SKM-1 (cell line): ENCODE data around the gene TXNDC11.

Experiments used
- DNase-seq: peaks from one replicate; lab custom pipeline; 2025; ENCODE audit not compliant: unreplicated experiment; lab: John Stamatoyannopoulos, UW

TXNDC11 gene

DNA sequence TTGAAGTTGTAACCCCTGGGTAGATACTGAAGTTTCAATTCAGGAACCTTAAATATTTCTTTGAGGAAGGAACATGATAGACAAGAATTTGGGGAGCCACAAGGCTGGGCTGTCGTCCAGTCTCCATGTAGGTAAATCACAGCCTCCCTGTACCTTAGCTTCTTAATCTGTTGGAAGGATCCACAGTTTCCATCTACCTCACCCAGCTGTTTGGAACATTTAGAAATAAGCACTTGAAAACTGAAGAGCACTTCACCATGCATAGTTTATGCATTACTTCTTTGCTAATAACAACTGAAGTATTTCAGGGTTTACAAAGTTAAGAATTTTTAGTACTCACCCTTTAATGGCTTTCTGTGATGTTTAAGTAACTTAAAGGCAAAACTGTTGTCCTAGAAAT is 17.2 kb downstream of the TXNDC11 start:
- no peak for DNase-seq

DNA sequence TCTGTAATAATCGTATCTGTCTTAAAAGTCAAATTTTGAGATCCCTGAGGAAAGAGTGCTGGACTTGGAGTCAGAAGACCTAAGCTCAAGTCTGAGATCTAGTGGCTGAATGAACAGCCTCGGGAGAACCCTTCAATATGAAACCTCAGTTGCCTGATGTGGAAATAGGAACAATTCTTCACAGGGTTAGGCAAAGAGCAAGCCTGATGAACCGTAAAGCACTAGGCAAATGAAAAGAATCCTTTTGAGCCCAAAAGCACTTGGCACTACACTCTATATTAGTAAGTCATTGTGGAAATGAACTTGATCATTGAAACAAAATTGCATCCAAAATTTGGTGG is 20.2 kb downstream of the TXNDC11 start:
- no peak for DNase-seq

DNA sequence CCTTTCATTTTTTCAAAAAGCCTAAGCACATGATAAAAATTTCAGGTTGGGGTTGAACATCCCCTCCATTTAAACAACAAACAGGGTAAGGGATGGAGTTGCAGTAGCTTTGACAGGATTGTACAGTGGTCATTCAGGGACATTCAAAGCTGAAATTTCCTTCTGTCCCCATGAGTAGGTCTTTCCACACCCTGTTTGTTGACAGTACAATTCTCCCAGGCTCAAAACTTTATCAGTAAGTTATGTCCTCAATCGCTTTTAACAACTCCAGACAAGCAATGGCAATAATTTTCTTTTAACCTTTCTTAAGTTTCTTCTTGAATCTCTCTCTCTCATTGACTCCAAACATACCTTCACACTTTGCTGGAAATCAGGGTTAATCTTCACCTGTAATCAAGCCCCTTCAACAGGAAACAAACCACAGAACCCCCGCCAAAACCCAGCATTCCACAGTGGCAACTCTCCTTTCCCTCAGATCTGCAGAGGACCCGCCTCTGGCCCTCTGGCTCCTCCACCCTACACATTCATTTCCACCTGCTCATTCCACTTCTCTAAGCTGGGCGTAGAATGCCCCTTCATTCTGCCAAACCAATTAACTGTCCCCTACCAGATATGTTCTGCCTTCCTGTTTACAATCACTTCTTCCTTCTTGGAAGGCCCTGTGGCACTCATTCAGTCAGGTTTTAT is 20.7 kb downstream of the TXNDC11 start:
- DNase-seq: no peak

DNA sequence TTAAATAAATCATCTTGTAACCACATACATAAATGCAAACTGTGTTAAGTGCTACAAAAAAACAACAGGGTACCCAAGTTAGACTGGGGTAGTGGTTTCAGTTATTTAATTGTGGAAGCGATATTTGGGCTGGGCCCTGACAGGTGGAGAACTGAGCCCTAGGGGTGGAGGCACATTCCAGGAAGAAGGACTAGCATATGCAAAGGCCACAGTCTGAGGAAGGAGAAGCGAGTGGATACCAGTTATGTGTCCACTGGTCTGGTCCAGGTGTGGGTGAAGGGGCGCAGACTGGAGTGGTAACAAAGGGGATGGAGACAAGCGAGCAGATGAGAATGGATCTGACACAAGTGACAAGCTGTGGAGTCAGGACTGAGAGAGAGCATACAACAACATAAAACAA is 22.9 kb downstream of the TXNDC11 start:
- DNase-seq: no peak

DNA sequence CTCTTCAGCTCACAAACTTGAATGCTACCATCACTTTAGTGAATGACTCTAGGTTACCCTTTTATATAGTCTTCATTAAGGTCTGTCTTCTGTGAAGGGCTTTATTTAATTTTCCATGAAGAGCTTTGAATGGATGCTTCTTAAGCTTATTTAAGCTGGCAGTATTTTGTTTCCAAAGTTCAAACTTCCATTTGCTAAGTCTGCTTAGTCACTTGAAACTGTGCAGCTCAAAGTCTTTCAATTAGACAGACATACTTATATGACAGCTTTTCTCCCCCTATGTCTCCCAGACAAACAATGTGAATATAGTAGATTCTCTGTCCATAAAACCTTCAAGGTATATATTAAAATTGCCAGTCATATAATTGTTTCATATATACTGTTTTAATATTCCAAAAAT is 23.5 kb downstream of the TXNDC11 start:
- DNase-seq: no peak

DNA sequence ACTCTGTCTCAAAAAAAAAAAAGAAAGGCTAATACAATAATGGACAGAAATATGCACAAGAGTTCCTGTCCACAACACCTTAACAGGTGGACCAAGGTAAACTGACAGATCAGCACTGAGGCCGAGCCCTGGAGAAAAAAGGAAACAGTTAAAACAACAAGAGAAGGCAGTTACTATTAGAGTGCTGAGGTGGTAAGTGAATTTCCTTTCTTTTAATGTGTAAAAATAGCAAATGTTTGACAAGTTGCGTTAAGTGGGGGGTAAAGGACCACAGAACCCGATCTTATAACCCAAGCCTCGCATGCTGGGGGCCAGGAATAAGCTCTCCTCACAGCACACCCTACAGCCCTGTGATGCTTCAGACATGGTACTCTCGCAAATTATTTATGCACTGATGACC is 24.8 kb downstream of the TXNDC11 start:
- no peak for DNase-seq

DNA sequence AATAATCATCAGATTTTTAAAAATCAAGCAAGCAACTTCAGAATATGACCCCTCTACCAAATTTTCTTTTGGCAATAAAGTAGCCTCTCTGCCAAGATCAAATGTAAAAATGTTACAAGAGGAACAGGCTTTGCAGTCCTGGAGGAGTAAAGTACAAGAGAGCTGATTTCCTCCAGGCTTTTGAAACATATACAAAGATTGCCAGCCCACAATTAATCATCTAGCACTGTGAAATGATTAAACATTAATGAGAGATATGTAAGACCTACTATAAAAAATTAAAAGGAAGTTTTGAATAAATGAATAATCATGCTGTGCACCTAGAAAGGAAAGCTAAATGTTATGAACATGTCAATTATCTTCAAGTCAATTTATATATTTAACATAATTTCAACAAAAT is 26.3 kb downstream of the TXNDC11 start:
- DNase-seq: no peak

DNA sequence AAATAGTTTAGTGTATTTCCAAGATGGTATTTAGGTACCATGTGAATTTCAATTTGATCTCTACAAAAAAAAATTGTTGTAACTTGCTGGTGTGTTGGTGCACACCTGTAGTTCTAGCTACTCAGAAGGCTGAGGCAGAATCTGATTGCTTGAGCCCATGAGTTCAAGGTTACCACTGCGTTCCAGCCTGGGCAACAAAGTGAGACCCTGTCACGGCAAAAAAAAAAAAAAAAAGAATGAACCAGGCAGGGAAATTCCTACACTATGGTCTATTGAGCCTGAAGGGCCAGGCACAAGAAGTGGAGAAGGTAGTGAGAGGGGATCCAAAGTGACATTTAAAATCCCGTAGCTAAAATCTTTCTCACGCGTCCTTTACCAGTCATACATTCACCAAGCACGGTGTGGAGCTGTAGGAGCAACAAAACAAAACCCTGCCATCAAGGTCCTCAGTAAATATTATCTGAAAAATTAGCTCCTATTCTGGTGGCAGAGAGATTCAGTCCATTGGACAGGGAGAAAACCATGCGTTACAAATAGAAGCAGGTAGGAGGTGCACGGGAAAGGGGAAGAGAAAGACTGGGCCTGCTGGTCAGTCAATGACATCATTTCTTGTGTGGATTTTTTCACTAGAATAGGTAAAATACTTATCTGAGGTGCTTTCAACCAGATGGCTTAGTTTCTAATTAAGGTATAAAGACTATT is 27.3 kb downstream of the TXNDC11 start:
- no peak for DNase-seq

DNA sequence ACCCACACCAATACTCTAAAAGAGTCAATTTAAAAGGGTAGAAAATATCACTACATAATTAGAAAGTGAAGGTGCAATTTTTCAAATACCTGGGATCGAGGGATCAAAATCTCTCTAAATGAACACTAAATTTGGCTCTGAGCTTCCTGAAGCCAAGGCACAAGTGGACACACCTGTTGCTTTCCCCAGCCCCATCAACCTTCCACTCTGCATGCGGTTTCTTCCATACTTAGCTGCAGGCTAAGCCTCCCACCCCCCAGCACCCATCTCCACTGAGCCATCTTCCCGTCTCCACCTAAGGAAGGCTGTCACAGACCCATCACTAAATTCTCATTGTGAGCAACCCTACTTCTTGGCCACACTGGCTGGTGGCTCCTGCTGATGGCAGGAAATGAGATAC is 30.5 kb downstream of the TXNDC11 start:
- no peak for DNase-seq

DNA sequence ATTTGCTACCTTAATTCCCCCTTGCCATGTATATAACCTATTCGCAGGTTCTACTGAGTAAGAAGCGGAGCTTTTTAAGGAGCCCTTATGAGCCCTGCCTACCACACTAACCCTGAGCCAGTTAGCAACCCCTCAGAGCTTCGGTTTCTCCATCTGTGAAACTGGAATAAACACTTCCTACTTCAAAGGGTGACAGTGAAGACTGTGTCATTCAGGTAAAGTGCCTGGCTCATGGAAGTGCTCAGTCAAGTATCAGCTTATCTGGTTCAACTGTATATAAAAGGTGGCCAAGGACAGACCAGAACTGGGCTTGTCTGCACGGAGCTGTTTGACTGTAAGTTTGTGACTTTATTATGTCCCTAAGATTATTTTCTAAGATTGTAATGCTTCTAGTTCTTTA is 31.0 kb downstream of the TXNDC11 start:
- no peak for DNase-seq

DNA sequence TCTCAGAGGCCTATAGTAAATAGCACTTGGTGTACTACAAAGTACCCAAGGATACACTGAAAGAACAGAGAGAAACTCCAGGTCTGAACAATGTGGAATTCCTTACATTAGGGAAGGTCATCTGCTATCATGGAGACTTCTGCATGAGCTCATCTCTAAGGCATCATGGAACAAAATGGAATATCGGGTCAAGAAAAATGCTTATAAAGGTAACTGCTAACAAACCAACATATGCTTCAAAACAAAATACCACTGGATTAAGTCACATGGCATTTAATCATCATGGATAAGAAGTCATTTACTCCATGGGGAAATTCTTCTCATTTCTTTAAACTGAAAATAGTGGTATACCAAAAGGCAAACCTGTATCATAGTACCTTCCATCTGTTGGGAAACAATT is 34.2 kb downstream of the TXNDC11 start:
- no peak for DNase-seq

DNA sequence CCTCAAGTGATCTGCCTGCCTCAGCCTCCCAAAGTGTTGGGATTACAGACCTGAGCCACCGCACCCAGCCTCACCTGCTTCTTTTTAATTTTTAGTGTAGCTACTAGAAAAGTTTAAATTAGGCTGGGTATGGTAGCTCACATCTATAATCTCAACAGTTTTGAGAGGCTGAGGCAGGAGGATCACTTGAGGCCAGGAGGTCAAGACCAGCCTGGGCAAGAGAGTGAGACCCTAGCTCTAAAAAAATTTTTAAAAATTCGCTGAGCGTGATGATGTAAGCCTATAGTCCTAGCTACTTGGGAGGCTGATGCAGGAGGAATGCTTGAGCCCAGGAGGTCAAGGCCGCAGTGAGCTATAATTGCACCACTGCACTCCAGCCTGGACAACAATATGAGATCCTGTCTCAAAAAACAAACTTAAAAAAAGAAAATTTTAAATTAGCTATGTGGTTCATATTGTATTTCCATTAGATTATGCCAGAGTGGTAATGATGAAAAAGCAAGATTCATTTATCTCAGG is 34.9 kb downstream of the TXNDC11 start:
- no peak for DNase-seq

DNA sequence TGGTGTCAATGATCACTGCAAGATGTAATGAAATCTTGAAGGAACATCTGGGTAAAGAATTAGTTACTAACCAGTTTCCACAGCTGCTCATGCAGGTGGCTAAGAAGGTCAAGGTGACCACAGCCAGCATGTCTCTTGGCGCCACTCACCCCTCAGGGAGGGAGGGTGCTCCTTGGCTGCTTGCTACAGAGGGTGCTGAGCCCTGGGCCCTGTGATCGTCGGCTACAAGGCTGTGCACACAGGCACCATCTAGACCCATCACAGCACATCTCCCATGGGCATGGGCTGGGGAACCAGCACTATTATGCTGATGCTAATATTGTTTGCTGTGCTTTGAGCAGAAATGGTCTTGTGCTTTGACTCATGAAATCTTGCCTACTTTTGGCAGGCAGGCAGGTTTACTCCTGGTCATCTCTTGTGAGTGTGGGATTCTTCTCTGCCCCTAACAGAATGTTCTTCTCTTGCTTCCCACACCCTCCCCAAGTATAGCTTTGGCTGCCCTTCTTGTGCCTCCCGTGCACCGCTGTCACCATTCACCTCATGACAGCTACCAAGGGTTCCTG is 36.4 kb downstream of the TXNDC11 start:
- no peak for DNase-seq

DNA sequence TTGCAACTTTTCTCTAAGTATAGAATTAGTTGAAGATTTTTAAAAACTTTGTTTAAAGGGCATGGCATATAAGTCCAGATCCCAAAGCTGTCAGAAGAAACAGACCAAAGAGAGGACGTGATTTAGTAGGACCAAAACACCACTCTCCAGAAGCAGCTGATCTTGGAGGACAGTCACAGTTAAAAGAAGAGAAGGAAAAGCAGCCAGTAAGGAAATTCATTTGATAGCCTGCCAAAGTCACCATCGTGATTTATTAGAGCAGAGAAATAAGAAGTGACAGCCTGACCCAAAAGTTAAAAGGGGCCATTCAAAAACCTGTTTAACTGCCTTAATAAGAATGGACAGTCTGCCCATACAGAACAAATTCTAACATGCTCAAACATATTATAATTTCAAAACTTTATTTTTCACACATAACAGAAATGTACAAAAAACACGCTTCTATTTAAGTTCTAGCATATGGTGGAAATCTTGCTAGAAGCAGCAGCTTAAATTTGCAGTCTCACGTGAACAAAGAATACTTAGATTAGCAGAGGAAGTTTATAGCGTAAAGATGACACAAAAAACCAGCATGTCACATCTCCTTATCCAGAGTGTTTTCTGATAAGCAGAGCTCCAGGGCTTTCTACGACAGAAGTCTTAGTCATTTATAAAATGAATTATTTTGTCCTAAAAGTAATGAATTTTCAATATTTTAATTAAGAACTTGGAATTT is 37.2 kb downstream of the TXNDC11 start:
- no peak for DNase-seq

DNA sequence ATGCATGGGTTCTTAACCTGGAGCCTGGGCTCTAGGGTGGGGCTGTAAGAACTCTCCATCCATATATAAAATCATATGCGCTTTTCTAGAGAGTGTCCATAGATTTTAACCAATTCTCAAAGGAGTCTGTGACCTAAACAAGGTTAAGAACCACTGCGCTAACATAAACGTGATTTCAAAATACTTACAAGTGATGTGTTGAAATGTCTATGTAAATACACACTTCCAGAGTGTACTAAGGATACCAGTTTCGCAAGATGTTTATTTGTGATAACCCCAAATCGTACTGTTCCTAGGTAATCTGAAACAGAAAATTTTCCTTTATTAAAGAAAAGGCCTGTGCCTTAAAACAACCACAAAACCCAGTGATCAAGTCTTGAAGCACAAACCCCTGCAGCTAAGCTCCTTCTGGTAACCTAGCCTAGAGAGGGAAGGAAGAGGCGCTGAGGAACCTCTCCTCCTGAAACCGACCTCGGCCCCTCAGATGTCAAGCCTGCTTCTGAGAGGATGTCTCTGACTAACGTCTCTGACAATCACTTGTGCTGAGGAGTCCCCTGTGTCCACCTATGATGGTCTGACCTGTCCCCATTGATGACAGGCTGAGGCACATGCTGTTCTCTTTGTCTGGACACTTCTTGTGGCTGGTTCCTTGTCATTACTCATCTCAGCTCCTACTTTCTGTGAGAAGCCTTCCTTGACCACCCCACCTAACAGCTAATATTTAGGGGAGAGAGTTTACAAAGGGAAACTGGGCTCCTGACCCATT is 42.2 kb downstream of the TXNDC11 start:
- peak; percentile 19 for DNase-seq

DNA sequence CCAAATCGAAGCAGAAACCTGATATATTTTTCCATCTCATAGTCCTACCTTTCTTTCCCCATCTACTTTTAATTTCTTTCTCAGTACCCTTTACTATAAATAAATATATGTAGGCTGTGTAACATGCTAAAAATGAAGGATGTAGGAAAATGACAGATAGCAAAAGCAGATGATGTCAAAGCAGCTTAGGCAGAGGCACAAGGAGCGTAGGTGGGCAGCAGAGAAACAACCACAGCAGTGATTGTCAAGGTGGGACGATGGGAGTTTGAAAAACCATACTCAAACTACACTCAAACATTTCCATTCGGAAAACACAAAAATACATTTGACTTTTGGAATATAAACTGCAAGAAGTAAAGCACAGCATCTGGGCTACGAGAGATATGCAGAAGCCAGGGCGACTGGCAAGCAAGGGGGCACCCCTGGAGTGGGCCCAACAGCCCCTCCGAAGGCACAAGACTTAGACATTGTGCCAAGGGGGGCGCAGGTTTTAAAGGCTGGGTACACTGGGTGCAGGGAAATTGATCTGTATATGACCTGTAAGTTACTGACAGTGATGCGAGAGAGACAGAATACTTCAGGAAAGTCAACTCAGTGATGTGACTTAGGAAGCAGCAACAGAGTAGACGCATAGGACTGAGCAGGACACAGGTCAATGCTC is 43.3 kb downstream of the TXNDC11 start:
- DNase-seq: no peak

DNA sequence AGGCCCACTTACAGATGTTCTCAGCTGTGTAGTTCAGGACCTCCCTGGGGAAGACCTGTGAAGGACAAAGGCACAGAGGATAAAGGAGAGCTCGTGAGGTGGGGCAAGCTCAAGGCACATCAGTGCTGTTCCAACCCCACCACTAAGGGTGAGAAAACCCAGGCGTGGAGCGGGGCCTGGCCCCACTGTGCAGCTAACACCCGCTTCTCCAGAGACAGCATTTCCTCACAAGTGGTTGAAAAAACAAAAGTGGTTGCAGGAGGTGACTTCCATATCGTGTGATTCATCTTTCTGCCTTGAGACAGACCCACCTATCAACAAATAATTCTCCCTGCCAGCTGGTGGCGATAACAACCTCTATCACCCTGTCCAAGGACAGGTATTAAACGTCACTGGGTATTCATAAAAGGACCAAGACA is 44.4 kb downstream of the TXNDC11 start:
- no peak for DNase-seq

DNA sequence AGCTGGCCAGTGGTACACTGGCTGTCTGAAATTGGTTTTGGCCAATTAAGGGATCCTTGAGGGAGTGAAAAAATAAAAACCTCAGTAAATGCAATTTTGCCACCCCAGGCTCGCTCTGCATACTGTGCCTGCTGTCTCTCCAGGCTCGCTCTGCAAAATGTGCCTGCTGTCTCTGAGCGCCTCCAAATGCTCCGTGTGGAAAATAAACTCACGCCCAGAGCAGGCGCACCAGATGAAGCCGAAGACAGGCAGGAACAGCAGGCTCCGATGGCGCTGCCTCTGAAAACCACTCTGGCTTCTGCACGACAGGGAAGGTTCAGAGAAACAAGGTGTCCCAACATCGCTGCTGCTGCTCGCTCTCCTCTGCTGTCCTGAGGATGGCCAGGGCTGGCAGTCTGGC is 45.3 kb downstream of the TXNDC11 start:
- no peak for DNase-seq

DNA sequence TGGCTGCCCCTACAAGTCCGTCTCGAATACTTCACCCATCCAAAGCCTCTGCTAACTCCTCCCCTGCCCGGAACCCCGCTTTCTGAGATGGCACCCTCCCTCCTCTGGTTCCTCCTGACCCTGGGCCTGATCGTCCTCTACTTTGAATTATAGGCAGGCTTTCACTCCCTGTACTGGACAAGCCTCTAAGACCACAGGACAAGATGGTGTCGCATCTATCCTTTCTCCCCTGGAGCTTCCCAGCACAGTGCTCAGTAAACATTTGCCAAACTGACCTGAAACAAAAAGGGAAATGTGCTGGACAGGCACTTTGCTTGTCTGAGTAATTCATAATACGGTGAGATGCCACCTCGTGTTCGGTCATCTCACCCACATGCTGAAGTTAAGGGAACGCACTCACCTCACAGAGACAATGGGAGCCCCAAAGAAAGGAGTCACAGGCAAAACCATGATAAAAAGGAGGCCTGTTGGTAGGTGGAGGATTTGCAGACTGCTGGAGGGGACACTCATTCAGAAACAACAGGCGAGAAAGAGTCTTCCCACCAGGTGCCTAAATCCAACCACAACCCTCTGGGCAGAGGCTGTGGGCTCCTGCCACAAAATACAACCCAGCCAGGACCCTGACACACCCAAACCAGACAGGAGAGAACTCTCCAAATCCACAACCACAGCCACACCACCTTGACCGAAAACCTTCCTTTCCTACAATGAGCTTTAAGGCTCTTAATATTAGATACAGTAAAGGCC is 46.2 kb downstream of the TXNDC11 start:
- DNase-seq: no peak

DNA sequence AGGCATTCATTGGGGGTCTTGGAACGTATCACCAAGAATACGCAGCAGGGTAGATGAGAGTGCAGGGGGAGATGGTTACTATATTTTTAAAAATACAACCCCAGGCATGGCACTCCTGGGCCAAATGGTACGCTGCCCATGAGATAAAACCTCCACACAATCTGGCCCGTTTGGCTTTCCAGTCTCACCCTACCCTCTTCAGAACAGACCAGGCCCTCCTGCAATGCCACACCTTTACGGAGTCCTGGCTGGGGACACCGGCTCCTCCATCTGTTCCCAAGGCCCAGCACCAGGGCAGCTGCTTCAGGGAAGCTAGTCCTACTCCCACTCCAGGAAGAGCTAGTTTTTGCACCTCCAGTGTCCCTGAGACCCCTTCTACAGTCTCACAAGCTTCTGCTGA is 50.0 kb downstream of the TXNDC11 start:
- no peak for DNase-seq
